HepG2 (cell line): Measurements from ENCODE around the gene CLDN16.

ENCODE experiments used
- ARHGAP35 ChIP-seq: sonication (generic); formaldehyde crosslinking; IDR thresholded peaks from 2 replicates; pipeline ENCODE4 v1.9.0; 2022; ENCODE audit warnings: mild to moderate bottlenecking, inconsistent platforms, moderate library complexity, missing genetic modification reagents, borderline replicate concordance
- FIP1L1 ChIP-seq: fragments of 200-400 bp; formaldehyde crosslinking; IDR thresholded peaks from 2 replicates; pipeline ENCODE4 v1.6.1; 2018; ENCODE audit warnings: low read depth, mild to moderate bottlenecking, low read length, moderate library complexity, borderline replicate concordance; ENCODE audit not compliant: insufficient read depth
- KDM4B ChIP-seq: sonication (generic); formaldehyde crosslinking; IDR thresholded peaks from 2 replicates; pipeline ENCODE4 v1.4.0; 2020; ENCODE audit warnings: missing genetic modification reagents
- ONECUT2 ChIP-seq: sonication (generic); formaldehyde crosslinking; IDR thresholded peaks from 2 replicates; pipeline ENCODE4 v1.4.0; 2020; ENCODE audit warnings: missing genetic modification reagents
- POLR2AphosphoS5 ChIP-seq: IDR thresholded peaks from 2 replicates; pipeline ENCODE4 v1.6.1; 2012; ENCODE audit warnings: low read depth, low read length
- RNF2 ChIP-seq: fragments of 450-650 bp; conservative IDR thresholded peaks from 2 replicates; pipeline ENCODE4 v1.6.1; 2016; ENCODE audit warnings: low read depth
- ZNF678 ChIP-seq: sonication (generic); formaldehyde crosslinking; IDR thresholded peaks from 2 replicates; pipeline ENCODE4 v1.4.0; 2020; ENCODE audit warnings: mild to moderate bottlenecking, missing genetic modification reagents
- TF ChIP-seq, protein P1 (sequence below): sonication (generic); formaldehyde crosslinking; IDR thresholded peaks from 2 replicates; pipeline ENCODE4 v1.8.0; 2022; ENCODE audit warnings: missing genetic modification reagents, mild to moderate bottlenecking, borderline replicate concordance
- TF ChIP-seq, protein P2 (sequence below): sonication (generic); formaldehyde crosslinking; IDR thresholded peaks from 2 replicates; pipeline ENCODE4 v1.4.0; 2020; ENCODE audit warnings: low read depth, missing genetic modification reagents

DNA sequence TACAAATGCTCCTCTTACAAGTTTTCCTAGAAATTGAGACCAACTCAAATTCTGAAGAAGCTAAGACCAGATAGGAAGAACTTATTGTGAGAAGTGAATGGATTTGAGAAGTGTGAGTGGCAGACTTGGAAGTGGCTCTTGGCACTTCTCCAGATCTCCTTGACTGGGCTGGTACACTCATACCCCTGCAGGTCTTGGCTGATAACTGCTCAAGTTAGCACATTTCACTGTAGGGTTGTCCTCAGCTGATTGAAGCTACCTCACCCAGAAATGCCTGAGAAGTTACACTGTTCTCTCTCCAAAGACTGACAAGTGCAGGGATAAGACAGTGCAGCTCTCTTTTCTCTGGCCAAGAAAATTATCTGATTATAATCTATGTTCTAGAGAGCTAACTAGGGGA is 49.2 kb upstream of the CLDN16 start:
- TF ChIP-seq ARHGAP35 (CRISPR knock-in tag), result no peak
- no peak for TF ChIP-seq ONECUT2
- TF ChIP-seq, protein P1, sequence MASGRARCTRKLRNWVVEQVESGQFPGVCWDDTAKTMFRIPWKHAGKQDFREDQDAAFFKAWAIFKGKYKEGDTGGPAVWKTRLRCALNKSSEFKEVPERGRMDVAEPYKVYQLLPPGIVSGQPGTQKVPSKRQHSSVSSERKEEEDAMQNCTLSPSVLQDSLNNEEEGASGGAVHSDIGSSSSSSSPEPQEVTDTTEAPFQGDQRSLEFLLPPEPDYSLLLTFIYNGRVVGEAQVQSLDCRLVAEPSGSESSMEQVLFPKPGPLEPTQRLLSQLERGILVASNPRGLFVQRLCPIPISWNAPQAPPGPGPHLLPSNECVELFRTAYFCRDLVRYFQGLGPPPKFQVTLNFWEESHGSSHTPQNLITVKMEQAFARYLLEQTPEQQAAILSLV, result no peak
- TF ChIP-seq, protein P2, sequence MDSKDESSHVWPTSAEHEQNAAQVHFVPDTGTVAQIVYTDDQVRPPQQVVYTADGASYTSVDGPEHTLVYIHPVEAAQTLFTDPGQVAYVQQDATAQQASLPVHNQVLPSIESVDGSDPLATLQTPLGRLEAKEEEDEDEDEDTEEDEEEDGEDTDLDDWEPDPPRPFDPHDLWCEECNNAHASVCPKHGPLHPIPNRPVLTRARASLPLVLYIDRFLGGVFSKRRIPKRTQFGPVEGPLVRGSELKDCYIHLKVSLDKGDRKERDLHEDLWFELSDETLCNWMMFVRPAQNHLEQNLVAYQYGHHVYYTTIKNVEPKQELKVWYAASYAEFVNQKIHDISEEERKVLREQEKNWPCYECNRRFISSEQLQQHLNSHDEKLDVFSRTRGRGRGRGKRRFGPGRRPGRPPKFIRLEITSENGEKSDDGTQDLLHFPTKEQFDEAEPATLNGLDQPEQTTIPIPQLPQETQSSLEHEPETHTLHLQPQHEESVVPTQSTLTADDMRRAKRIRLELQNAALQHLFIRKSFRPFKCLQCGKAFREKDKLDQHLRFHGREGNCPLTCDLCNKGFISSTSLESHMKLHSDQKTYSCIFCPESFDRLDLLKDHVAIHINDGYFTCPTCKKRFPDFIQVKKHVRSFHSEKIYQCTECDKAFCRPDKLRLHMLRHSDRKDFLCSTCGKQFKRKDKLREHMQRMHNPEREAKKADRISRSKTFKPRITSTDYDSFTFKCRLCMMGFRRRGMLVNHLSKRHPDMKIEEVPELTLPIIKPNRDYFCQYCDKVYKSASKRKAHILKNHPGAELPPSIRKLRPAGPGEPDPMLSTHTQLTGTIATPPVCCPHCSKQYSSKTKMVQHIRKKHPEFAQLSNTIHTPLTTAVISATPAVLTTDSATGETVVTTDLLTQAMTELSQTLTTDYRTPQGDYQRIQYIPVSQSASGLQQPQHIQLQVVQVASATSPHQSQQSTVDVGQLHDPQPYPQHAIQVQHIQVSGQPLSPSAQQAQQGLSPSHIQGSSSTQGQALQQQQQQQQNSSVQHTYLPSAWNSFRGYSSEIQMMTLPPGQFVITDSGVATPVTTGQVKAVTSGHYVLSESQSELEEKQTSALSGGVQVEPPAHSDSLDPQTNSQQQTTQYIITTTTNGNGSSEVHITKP (CRISPR knock-in tag), result no peak
- no peak for TF ChIP-seq ZNF678 (CRISPR knock-in tag)
- TF ChIP-seq RNF2, result no peak
- no peak for TF ChIP-seq KDM4B (CRISPR knock-in tag)
- no peak for TF ChIP-seq FIP1L1
- TF ChIP-seq POLR2AphosphoS5, result no peak
